GM10847 (cell line): Measurements from ENCODE around the gene ROBO2.

Source experiments
- POLR2A ChIP-seq: IDR thresholded peaks from 2 replicates; pipeline ENCODE4 v1.6.1; 2011; ENCODE audit not compliant: insufficient read length; ENCODE audit errors: extremely low read depth

Gene ROBO2

DNA sequence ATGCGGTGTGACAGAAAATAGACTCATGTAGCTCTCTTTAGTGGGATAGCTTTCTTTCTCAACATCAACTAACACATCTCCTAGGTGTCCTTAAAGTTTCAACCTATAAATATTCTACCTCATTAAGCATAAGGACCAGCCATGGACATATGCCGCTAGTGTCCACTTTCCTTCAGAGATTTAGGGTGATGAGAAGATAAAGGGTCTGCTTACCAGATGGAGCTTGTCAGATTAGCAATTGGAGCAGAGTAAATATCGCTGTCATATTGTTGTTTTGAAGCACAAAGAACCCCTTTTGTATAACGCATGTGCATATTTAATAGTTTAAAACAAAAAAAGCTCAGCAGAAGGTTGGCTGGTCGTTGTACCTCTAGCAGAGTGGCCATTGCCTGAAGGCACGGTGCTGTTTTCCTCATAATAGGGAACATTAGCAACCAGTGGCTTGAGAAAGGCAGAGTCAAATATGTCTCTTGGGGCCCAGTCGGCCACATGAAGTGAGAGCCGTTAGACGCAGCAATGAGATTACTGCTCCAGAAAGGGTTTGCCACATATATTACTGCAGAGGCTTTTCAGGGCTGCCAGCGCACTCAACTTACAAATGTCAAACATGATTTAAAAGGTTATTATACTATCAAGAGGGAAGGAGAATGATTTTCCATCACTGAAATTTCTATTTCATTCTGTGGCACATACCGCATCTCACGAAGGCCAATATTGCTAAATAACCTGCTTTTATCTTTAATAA is 264.2 kb downstream of the ROBO2 start:
- no peak for TF ChIP-seq POLR2A

DNA sequence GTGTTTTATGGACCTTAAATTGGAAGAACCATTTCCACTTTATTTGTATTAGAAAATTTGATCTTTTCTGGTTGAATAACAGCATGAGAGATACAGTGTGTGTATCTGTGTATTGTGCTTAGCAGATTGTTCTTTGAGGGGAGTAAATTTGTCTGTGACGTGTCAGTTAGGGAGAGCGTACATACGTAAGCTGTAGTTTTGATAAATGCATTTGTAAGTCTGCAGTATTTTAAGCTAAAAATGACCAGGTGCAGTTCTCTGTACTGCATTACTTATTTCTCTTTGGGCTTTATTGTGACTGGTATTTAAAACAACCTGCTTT is 264.8 kb downstream of the ROBO2 start:
- TF ChIP-seq POLR2A: no peak

DNA sequence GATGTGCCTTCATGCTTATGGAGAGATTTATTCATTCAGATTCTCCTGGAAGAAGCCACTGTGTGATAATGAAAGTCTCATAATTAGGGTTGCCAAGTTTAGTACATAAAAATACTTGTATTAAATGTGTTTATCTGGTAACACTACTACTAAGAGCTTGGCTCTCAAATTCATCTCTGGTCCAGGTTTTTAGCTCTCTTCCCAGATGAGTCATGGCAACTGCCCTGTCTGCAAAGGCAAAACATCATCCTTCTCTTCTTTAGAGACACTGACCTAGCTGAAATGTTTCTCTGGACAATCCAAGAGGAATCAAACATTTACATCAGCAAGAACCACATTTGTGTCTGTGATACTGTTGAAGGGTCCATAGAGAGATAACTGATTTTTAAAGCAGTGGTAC is 269.6 kb downstream of the ROBO2 start:
- TF ChIP-seq POLR2A: no peak

DNA sequence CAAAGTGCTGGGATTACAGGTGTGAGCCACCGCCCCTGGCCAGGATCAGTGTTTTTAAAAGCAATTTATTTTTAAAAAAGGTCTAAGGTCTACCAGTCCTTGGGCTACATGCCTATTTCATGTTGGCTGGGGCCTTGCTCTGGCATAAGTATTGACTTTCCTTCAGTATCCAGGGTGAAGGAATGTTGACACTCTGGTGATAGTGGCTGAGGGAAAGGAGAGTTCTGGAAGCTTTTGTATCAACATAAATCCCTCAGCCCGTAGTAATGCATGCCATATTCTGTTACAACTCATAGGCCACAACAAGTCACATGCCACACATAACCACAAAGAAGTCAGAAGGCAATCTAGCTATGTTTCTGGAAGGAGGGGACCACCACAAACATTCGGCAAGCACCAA is 273.9 kb downstream of the ROBO2 start:
- TF ChIP-seq POLR2A: no peak

DNA sequence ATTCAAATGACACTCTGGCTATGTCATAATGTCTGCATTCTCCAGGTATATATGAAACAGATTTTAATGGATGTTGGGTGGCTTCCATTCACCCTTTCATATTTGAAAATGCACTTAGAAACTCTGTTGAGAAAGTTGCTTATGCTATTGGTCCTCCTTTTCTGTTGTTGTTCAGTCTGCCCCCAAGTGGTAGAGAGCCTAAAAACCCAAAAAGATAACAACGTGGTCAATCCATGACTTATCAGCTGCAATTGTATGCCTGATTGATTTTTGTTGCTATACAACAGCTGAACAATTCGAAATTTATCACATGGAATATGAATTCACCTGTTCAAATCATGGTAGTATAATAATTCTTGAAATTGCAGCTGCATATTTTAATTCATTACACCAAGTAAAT is 279.8 kb downstream of the ROBO2 start:
- no peak for TF ChIP-seq POLR2A

DNA sequence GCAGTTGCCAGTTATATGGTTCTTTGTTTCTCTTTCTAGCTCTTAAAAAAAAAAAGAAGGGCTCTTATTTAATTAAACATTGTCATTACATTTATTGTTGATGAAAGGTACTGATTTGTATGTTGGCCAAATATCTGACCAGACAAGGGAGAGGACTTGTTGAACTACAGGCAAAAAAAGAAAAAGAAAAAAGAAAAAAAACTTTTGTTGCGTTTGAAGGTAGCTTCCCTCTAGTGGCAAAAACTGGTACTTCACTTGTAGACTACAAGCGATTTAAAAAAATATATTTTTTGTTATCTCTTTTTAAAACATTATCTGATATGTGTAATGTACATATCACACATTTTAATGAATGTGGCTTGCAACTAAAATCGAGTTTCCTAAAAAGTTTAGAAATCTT is 280.6 kb downstream of the ROBO2 start:
- TF ChIP-seq POLR2A: no peak

DNA sequence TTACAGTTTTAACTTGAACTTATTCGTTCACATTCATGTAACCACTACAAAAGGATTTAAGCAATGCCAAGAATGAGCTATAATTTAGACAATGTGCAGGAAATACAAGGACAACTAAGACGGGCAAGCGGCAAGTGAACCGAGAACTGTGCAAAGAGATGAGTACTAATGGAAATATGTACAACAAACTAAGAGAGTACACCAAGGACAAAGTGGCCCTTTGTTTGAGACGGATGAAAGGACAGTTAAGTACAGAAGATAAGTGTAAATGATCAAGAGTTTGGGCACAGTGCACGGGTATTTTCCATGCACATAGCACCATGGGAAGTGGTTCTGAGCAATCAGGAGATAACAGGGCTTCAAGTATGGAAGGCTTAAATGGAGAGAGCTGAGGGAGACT is 281.7 kb downstream of the ROBO2 start:
- TF ChIP-seq POLR2A: no peak

DNA sequence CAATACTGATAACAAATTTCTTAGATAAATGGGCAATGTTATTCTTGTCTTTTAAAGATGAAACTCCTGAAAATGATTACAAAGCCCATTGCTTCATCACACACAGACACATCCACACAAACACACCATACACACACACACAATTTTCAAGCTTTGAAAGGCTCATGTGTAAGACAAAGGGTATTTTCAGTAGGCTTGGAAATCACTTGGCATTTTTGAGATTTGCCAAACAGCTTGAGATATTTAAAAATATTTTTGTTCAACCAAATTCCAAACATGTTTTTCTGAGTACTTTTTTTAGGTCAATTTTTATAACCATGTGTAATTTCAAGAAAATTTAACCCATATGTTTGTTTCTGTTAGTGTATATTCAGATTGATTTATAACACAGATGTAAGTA is 283.7 kb downstream of the ROBO2 start:
- TF ChIP-seq POLR2A: no peak

DNA sequence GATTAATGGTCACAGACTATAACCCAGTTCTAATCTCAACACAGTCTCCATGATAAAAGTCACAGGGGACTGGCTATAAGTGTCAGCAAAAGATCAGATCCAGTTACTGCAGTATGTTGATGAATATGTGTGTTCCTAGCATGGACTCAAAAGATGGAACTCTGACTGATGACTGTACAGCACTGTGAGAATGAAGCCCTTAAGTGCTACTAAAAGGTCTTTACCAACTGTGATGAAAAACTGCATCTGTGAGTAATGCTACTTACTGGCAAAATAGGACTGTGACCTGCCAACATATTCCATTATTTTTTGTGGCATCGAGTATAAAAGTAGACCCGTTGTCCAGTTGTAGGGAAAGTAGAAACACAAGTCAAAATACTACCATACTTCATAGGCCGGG is 284.2 kb downstream of the ROBO2 start:
- TF ChIP-seq POLR2A: no peak

DNA sequence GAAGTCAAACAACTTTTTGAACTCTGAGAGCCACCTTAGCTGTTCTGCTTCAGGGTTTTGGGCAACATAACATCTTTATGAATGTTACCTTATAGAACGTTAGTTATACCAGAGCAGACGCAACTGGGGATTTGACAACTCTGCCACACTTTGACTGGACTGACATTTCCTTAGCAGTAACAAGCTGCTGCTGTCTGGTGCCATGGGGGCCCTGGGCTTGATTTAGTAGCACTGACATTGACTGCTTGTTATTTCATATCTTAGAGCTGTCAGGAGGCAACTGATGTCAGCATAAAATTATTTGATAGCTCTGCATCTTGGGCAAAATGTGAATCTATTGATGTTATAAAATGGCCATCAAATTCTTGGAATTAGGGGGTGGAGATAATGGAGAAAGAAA is 285.4 kb downstream of the ROBO2 start:
- no peak for TF ChIP-seq POLR2A

DNA sequence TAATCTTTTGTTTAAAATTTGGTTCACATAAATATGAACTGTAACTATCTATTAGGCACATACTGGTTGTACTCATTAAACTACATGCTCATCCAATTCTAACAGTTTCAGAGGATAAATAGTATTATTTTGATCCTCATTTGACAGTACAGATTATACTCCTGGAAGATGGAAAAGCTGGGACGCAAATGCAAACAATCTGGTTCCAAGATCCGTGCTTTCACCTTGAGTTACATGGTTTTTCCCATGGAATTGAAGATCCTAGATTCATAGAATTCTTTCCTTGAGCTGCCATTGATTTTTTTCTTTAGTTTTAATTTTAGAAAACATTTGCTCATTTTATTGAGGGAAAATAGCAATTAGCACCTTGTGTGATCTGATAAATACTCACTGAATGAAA is 285.8 kb downstream of the ROBO2 start:
- no peak for TF ChIP-seq POLR2A

DNA sequence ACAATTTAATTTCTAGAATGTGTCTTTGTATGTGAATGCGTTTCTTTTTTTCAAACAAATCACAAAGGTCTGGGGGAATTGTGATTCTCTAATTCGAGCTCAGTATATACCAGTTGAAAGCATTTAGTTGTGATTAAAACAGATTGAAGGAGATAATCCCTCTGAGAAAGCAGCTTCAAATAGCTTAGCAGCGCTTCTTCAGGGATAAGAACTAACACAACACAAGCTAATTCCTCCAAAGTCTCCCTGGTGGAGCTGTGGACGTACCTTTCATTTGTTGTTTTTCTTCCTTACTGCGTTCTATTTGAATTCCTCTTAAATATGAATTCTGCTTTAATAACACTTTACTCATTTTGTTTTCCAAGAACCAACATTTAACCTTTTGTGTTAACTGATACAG is 286.7 kb downstream of the ROBO2 start:
- no peak for TF ChIP-seq POLR2A

DNA sequence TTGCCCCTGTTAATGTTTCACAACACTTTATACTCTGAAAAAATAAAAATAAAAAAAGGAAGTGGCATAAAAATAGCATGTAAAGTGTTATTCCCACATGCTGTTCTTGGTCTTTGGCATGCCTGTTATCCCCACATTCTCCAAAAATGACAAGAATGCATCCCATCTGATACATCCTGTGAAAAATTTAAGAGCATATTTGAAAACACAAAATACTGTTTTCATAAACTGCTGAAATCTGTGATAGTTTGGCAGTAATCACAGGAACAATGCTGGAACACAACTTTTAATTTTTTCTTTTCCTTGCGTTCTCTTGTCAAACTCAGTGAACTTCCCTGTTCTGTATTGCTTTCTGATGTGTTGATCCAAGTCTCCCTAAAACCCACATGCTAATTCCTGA is 288.8 kb downstream of the ROBO2 start:
- no peak for TF ChIP-seq POLR2A

DNA sequence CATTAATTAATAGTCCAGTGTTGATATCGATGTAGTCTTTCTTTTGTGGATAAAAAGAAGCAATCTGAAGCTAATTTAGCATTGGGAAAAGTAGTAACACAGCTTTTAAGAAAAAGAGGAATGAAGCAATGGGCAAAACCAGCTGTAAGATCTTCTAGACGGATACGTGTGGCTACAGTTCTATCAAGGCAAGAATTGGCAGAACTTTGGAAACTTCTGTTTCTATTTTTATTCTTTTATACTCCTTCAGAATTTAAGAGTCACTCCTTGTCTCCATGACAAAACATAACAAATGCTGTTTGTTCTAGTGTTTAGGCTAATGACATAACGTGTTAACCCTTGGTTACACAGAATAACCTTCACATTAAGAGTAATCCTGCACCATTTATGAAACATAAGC is 289.2 kb downstream of the ROBO2 start:
- no peak for TF ChIP-seq POLR2A

DNA sequence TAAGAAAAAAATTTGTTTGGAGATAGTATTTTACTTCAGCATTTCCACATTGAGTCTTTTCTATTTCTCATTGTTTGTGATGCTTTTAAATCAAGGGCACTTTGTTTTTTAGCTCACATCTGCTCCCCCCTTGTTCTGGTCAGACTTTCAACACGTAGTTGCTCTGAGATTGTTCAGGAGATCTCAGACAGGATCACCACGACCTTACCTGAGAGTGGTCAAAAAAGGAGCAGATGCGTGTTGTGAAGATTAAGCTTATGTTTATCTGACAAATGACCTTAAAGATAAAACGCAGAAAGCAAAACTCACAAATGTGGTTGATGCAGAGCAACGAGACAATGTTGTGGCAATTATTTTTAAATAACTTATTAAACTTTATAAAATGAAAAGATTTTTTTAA is 298.3 kb downstream of the ROBO2 start:
- no peak for TF ChIP-seq POLR2A

DNA sequence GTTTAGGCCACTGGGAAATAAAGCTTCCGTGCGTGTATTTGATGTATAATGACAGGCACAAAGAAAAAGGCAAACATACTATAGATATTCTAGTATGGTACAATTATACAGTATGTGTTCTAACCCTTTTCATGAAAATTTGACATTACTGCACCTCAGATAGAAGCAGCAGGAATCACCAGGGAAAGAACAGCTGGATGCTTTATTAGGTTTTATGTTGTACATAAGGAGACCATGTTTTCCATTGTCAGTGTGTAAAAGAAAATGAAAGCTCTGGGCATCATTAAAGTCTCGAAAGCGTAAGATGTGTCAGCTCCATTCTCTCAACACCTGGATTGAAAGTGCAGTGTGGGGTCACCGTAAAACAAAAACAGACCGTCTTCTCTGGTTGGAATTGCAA is 302.1 kb downstream of the ROBO2 start:
- TF ChIP-seq POLR2A: no peak

DNA sequence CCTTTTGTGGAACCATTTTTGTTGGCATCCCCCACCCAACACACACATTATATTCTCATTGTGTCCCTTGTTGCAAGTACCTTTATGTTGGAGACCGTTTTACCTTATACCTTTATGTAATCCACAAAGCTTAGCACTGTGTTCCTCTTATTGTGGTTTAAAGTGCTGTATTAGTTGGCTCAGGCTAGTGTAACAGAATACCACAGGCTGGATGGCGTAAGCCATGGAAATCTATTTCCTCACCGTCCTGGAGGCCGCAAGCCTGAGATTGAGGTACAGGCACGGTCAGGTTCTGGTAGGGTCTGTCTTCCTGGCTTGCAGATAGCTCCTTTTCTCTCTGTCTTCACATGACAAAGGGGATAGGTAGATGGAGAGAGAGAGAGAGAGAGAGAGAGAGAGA is 302.8 kb downstream of the ROBO2 start:
- TF ChIP-seq POLR2A: no peak

DNA sequence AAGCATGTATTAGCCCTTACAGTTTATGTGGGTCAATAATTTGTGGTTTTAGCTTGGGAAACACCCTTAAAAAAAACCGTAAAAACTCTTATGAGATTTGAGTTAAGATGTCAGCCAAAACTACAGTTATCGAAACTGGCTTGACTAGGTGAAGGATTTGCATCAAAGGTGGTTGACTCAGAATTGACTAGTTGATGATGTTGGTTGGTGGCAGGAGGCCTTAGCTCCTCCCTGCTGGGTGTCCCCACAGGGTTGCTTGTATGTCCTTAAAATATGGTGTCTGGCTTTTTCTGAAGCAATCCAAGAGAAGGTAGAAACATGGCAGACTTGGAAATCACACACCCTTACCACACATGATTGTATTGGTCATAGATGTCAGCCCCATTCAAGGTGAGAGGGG is 305.1 kb downstream of the ROBO2 start:
- no peak for TF ChIP-seq POLR2A

DNA sequence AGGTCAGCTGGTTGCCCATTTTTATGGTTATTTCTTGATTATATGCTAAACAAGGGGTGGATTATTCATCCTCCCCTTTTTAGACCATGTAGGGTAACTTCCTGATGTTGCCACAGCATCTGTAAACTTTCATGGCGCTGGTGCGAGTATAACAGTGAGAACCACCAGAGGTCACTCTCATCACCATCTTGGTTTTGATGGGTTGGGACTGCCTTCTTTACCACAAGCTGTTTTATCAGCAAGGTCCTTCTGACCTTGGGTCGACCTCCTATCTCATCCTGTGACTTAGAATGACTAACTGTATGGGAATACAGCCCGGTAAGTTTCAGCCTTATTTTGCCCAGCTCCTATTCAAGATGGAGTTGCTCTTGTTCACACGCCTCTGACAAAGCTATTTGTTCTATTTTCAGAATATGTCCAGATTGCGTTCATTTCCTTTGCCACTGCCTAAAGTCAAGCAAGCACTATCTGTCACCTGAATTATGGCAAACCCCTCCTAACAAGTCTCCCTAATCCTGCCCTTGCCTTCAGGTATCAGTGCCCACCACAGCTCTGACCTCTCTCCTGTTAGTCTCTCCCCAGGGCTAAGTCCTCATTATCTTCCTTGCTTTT is 308.5 kb downstream of the ROBO2 start:
- no peak for TF ChIP-seq POLR2A
